GM21526 (cell line): Measurements from ENCODE around the gene FUNDC2.
A peak's percentile ranks its signal among the peaks of the same experiment; 100 is the strongest.
"Not testable (repeated sequence)": the region's sequence is repeated elsewhere in the genome, so short reads cannot be mapped to it uniquely, and the experiment has no call there.

Source experiments
- ATAC-seq: cut with Tn5 transposase; IDR thresholded peaks from one replicate; pipeline ENCODE4 v1.9.1; 2021; ENCODE audit warnings: moderate library complexity; ENCODE audit not compliant: unreplicated experiment, low FRiP score

The FUNDC2 gene, protein sequence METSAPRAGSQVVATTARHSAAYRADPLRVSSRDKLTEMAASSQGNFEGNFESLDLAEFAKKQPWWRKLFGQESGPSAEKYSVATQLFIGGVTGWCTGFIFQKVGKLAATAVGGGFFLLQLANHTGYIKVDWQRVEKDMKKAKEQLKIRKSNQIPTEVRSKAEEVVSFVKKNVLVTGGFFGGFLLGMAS

GRCh38 chrX:155026727-155027508 is at the start of gene FUNDC2:
Gene FUNDC2, plus strand, starts transcription at chrX:155026844. Its CDS starts 95 bp downstream, at chrX:155026939.
- ATAC-seq: peak; percentile 87

DNA sequence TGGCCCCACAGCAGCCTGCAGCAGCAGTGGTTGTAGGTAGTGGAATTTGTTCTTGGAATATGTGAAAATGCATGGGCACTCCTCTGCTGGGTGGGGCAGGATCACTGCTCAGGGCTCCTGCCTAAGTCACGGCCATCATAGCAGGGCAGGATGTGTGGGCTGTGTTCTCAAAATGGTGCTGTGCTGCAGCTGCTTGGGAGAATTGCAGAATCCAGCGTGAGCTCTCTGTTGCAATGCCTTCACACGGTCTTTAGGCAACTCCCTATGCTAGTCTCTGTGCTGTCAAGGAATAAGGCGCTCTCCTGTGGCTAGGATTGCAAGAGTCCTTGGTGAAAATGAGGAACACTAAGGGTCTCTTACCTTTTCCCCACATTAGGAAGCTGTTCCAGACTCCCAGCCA is 47.0 kb upstream of the FUNDC2 start:
- no peak for ATAC-seq

GRCh38 chrX:154980330-154981115 is 46.1 kb upstream of the FUNDC2 start:
- peak; percentile 97 for ATAC-seq

GRCh38 chrX:154981116-154981411 is 45.6 kb upstream of the FUNDC2 start:
- ATAC-seq: no peak

- ATAC-seq: no peak
These were observed 39.6 kb upstream of the FUNDC2 start for GRCh38 chrX:154986826-154987575.

DNA sequence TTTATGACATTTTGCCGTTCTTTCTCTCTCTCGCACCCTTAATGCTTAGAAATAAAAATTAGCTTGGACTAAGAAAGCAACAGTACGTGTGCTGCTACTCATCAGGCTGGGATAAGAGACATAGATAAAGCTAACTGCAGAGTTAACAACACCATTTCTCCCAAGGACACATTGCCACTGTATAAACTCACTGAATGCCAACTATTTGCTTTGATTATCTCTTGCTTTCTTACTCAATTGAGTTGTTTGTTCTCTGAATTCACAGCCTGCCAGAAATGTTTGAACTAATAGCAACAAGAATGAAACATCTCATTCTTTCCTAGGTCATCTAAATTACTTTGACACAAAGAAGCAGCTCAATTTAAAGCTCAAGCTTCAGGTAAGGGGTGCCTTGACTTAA is 38.7 kb upstream of the FUNDC2 start:
- no peak for ATAC-seq

- no peak for ATAC-seq
These were observed 37.9 kb upstream of the FUNDC2 start for GRCh38 chrX:154988719-154989118.

DNA sequence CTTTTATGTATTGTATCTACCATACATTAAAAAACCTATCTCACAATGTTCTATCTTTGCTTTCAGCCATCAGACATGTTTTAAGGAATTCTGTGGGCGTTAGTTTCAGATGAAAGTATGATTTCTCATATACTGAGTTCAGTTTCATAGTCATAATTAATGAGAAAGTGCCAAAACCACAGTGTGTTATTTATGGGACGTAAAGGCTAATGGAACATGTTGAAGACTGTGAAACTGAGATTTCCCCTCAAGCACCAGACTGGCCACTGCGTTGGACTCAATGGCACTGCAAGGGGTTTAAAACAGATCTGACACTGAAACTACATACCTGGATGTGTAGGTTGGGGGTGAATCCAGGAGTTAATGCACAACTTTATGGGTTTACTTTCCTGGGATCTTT is 36.1 kb upstream of the FUNDC2 start:
- ATAC-seq: peak; percentile 51

DNA sequence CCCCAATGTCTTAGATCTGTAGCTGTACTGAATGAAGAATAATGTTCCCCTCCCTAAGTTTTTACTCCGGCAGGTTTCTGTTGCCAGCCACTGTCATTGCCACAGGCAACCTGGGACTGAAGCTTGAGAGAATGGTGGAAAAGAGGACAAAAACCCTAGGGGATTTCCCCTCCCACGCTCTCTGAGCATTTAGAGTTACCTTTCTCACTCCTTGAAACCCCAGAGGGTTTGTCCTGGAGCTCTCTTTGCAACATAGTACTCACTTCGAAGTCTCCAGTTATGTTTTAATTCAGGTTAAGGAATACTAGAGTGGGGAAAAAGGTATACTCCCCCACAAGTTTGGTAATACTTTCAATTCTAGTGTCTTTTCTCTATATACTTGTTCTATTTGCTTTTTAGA is 35.6 kb upstream of the FUNDC2 start:
- ATAC-seq: no peak

- no peak for ATAC-seq
These were observed 35.2 kb upstream of the FUNDC2 start for GRCh38 chrX:154991476-154991875.

- ATAC-seq: no peak
These were observed 28.3 kb upstream of the FUNDC2 start for GRCh38 chrX:154998204-154998880.

DNA sequence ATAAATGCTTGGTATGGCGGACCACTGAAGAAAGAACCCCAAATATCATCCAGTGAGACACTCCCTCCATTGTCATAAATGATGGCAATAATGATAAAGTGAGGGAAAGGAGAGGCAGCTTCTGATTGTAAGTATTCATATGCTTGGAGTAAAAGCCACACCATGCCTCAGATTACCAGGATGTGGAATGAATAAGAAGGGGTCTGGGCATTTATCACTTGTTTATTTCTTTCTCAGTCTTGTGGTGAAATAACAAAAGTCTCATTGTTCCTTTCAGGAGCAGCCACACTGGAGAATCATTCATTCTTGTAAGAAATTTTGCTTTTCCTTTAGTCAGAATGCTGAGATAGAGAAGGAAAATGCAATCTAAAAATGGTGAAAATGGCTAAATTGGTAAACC is 25.8 kb upstream of the FUNDC2 start:
- no peak for ATAC-seq

- ATAC-seq: no peak
These were observed 24.8 kb upstream of the FUNDC2 start for GRCh38 chrX:155001873-155002272.

DNA sequence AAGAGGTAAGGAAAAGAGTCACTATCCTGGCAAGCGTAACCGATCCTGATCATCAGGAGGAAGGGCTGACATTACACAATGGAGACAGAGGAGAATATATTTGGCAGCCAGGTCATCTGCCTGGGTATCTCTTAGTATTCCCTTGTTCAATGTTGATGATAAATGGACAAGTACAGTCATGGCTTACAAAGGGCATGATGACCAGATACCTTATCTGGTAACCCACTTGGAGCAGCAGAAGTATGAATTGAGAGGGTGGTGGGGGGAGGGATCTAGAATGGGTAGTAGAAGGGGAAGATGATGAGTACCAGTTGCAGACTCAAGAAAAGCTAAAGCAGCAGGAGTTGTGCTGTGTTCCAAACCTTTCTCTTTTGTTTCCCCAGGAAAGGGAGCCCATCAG is 21.5 kb upstream of the FUNDC2 start:
- no peak for ATAC-seq

DNA sequence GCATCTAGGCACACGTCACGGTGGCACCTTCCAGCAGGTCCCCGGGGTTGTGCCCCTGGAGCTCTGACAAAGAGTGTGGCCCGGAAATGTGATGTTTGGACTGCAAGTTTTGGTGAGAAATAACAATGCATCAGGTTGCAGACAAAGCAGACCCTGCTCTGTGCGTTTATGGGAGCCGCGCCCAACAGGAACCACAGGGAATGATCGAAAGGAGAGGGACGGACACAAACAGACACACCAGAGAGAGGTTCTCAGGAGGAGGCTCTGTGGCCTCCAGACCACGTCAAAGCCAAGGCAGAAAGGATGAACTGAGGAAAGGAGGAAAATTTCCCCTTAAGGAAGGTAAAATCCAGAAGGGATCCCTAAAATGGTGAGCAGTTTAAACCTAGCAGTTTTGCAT is 20.3 kb upstream of the FUNDC2 start:
- not testable (repeated sequence) for ATAC-seq

DNA sequence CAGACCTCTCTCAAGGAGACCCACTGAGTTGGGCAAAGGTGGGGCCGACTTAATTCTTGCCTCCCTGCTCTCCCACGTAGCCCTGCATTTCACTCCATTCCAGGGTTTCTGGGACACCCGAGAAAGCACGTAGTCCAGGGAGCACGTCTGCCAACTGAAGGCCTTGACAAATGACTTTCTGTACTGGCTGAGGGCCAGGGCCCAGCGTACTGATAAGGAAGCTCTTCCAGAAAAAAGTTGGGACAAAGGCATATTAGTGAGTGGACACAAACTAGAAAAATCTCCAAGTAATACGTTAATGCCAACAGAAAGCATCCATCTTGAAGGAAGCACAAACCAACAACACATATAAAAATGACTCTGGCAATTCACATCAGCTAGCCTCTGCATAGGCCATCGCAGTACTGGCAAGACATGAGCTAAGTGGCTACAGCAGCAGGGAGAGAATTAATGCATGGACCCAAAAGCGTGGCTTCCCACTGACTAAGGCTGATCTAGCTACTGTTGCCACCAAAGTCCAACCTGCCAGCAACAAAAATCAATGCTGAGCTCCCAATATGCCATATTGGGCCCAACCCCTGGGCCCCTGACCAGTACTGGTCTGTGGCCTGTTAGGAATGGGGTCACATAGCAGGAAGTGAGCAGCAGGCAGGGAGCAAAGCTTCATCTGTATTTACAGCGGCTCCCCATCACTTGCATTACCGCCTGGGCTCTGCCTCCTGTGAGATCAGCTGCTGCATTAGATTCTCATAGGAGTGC is 19.6 kb upstream of the FUNDC2 start:
- ATAC-seq: not testable (repeated sequence)

DNA sequence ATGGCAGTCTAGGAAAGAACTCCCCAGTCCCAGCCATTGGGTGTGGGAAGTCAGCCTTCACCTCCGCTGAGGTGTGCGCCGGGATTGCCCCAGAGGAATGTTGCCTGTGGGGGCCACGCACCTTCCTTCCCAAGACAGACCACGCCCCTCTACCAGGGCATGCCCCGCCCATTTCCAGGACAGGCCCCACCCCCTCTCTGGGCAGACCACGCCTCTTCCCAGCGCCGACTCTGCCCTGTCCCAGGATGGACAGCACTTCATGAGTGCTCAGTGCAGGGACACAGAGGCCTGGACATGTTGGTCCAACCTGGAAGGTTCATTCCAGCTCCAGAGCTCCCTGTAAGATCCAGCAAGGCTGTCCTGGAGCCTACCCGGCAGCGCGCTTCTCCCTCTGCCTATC is 18.1 kb upstream of the FUNDC2 start:
- not testable (repeated sequence) for ATAC-seq

GRCh38 chrX:155009994-155010472 is 16.6 kb upstream of the FUNDC2 start:
- ATAC-seq: no peak

GRCh38 chrX:155020591-155020990 is 6.1 kb upstream of the FUNDC2 start:
- no peak for ATAC-seq

GRCh38 chrX:155022585-155022984 is 4.1 kb upstream of the FUNDC2 start, which contains the start of gene F8:
Gene F8, minus strand, starts transcription at chrX:155022723. Its CDS starts 171 bp downstream, at chrX:155022552.
- no peak for ATAC-seq
